Peyer's patch (tissue), 4 donors: ENCODE measurements around the gene DOCK10.

Experiments used
- CTCF ChIP-seq, 6 experiments: fragments of 450-650 bp in 4 of 6; fragments of 200-600 bp in 2 of 6; sonication (generic) in 1 of 6; IDR thresholded peaks; one replicate each; pipeline ENCODE4 v1.5.1; 2017 to 2019; ENCODE audit warnings: antibody characterized with exemption in 6 of 6, mild to moderate bottlenecking in 3 of 6, moderate library complexity in 1 of 6
- POLR2A ChIP-seq, 2 donors: fragments of 450-650 bp; IDR thresholded peaks; one replicate each; pipeline ENCODE4 v1.5.1; 2017; ENCODE audit warnings: antibody characterized with exemption in 2 of 2, mild to moderate bottlenecking in 2 of 2, moderate library complexity in 2 of 2

- no peak for TF ChIP-seq CTCF (IDR thresholded peaks at IDR 0.05)
- TF ChIP-seq POLR2A (IDR thresholded peaks at IDR 0.05): no peak
Measured at GRCh38 chr2:224895377-224895776, 146.9 kb downstream of the DOCK10 start.
